HG03280 (cell line): ENCODE results near the gene ZNF618.

ENCODE experiments used
- ATAC-seq: cut with Tn5 transposase; IDR thresholded peaks from one replicate; pipeline ENCODE4 v1.9.1; 2021; ENCODE audit warnings: mild to moderate bottlenecking, moderate library complexity; ENCODE audit not compliant: unreplicated experiment

The ZNF618 gene

GRCh38 chr9:113953531-113953930, 77.4 kb downstream of the ZNF618 start:
- no peak for ATAC-seq

GRCh38 chr9:113954591-113954990, 78.5 kb downstream of the ZNF618 start:
- no peak for ATAC-seq

GRCh38 chr9:113955076-113955752, 79.1 kb downstream of the ZNF618 start:
- ATAC-seq = no peak

- ATAC-seq = no peak
Observed at GRCh38 chr9:113956901-113957300, 80.8 kb downstream of the ZNF618 start.

GRCh38 chr9:113957351-113957750, 81.2 kb downstream of the ZNF618 start:
- ATAC-seq = no peak

GRCh38 chr9:113957821-113958341, 81.8 kb downstream of the ZNF618 start:
- no peak for ATAC-seq

GRCh38 chr9:113958556-113958955, 82.4 kb downstream of the ZNF618 start:
- ATAC-seq = no peak

- no peak for ATAC-seq
Observed at GRCh38 chr9:113960768-113961167, 84.7 kb downstream of the ZNF618 start.

- no peak for ATAC-seq
Observed at GRCh38 chr9:113962396-113962795, 86.3 kb downstream of the ZNF618 start.

- ATAC-seq = no peak
Observed at GRCh38 chr9:113963017-113963620, 87.0 kb downstream of the ZNF618 start.

- ATAC-seq = no peak
Observed at GRCh38 chr9:113963696-113964494, 87.8 kb downstream of the ZNF618 start.

- ATAC-seq = no peak
Observed at GRCh38 chr9:113964495-113965170, 88.5 kb downstream of the ZNF618 start.

- ATAC-seq = no peak
Observed at GRCh38 chr9:113966394-113966793, 90.3 kb downstream of the ZNF618 start.

GRCh38 chr9:113967380-113967779, 91.3 kb downstream of the ZNF618 start:
- no peak for ATAC-seq

GRCh38 chr9:113969343-113969742, 93.2 kb downstream of the ZNF618 start:
- ATAC-seq = no peak

- no peak for ATAC-seq
Observed at GRCh38 chr9:113973226-113973625, 97.1 kb downstream of the ZNF618 start.

- ATAC-seq = no peak
Observed at GRCh38 chr9:113973963-113974413, 97.9 kb downstream of the ZNF618 start.

GRCh38 chr9:113976915-113977314, 100.8 kb downstream of the ZNF618 start:
- no peak for ATAC-seq

GRCh38 chr9:113978725-113979342, 102.7 kb downstream of the ZNF618 start:
- no peak for ATAC-seq

- no peak for ATAC-seq
Observed at GRCh38 chr9:113979343-113980127, 103.4 kb downstream of the ZNF618 start.
